Mucosa of stomach (tissue), 1 donor: ENCODE data around the gene NOS1.

ENCODE experiments used
- H3K27me3 ChIP-seq: one replicate; pipeline ENCODE4 v1.7.0; 2013; ENCODE audit warnings: mild to moderate bottlenecking, low read length; ENCODE audit not compliant: control insufficient read depth, insufficient read depth
- H3K36me3 ChIP-seq: one replicate; pipeline ENCODE4 v1.7.0; 2013; ENCODE audit warnings: low read length; ENCODE audit not compliant: control insufficient read depth, insufficient read depth
- H3K4me1 ChIP-seq: one replicate; pipeline ENCODE4 v1.7.0; 2013; ENCODE audit warnings: mild to moderate bottlenecking, low read length; ENCODE audit not compliant: control insufficient read depth, insufficient read depth
- H3K4me3 ChIP-seq: one replicate; pipeline ENCODE4 v1.7.0; 2013; ENCODE audit warnings: low read length
- H3K9ac ChIP-seq: one replicate; pipeline ENCODE4 v1.7.0; 2013; ENCODE audit warnings: mild to moderate bottlenecking, low read length, moderate library complexity
- H3K9me3 ChIP-seq: one replicate; pipeline ENCODE4 v1.7.0; 2013; ENCODE audit warnings: mild to moderate bottlenecking, low read length, moderate library complexity; ENCODE audit not compliant: control insufficient read depth
- donor health status: Pancreatic carcinoma.

NOS1 gene

GRCh38 chr12:117282490-117282889, 78.9 kb downstream of the NOS1 start:
- Histone ChIP-seq H3K4me3 (no peak overlapping the region), H3K9ac (no peak overlapping the region), H3K9me3 (no peaks in the 10 kb centered on the region), H3K27me3 (no peaks in the 10 kb centered on the region), H3K4me1 (no peaks in the 10 kb centered on the region), H3K36me3 (no peaks in the 10 kb centered on the region)

- Histone ChIP-seq H3K4me1 (no peaks in the 10 kb centered on the region), H3K9ac (no peak overlapping the region), H3K36me3 (no peaks in the 10 kb centered on the region), H3K4me3 (no peak overlapping the region), H3K27me3 (no peaks in the 10 kb centered on the region), H3K9me3 (no peaks in the 10 kb centered on the region)
Observed at GRCh38 chr12:117280019-117280680, 81.3 kb downstream of the NOS1 start.

GRCh38 chr12:117279606-117280005, 81.8 kb downstream of the NOS1 start:
- no peaks in the 10 kb centered on the region for H3K4me1 ChIP-seq
- no peak overlapping the region for H3K9ac ChIP-seq
- no peaks in the 10 kb centered on the region for H3K9me3 ChIP-seq

GRCh38 chr12:117277875-117278274, 83.6 kb downstream of the NOS1 start:
- Histone ChIP-seq H3K36me3 (no peaks in the 10 kb centered on the region), H3K9me3 (no peaks in the 10 kb centered on the region), H3K4me3 (no peak overlapping the region), H3K9ac (no peak overlapping the region), H3K27me3 (no peaks in the 10 kb centered on the region), H3K4me1 (no peaks in the 10 kb centered on the region)

More at GRCh38 chr12:117279606-117280005, 81.8 kb downstream of the NOS1 start:
- no peaks in the 10 kb centered on the region for H3K27me3 ChIP-seq
- no peaks in the 10 kb centered on the region for H3K36me3 ChIP-seq
- no peak overlapping the region for H3K4me3 ChIP-seq

GRCh38 chr12:117273091-117273490, 88.3 kb downstream of the NOS1 start:
- Histone ChIP-seq H3K9ac (no peak overlapping the region), H3K27me3 (no peaks in the 10 kb centered on the region), H3K4me1 (no peaks in the 10 kb centered on the region), H3K9me3 (no peaks in the 10 kb centered on the region), H3K36me3 (no peaks in the 10 kb centered on the region), H3K4me3 (no peak overlapping the region)

GRCh38 chr12:117272690-117273089, 88.7 kb downstream of the NOS1 start:
- no peaks in the 10 kb centered on the region for H3K27me3 ChIP-seq
- H3K4me1 ChIP-seq: no peaks in the 10 kb centered on the region

GRCh38 chr12:117262749-117263148, 98.7 kb downstream of the NOS1 start:
- H3K27me3 ChIP-seq: no peaks in the 10 kb centered on the region
- no peak overlapping the region for H3K9ac ChIP-seq
- no peaks in the 10 kb centered on the region for H3K9me3 ChIP-seq
- no peaks in the 10 kb centered on the region for H3K4me1 ChIP-seq
- no peaks in the 10 kb centered on the region for H3K36me3 ChIP-seq
- no peak overlapping the region for H3K4me3 ChIP-seq

More at GRCh38 chr12:117272690-117273089, 88.7 kb downstream of the NOS1 start:
- no peak overlapping the region for H3K4me3 ChIP-seq
- H3K9me3 ChIP-seq: no peaks in the 10 kb centered on the region
- H3K9ac ChIP-seq: no peak overlapping the region
- H3K36me3 ChIP-seq: no peaks in the 10 kb centered on the region

- H3K27me3 ChIP-seq: no peaks in the 10 kb centered on the region
- no peaks in the 10 kb centered on the region for H3K36me3 ChIP-seq
- H3K4me3 ChIP-seq: no peak overlapping the region
- no peaks in the 10 kb centered on the region for H3K4me1 ChIP-seq
- H3K9ac ChIP-seq: no peak overlapping the region
- no peaks in the 10 kb centered on the region for H3K9me3 ChIP-seq
Observed at GRCh38 chr12:117261247-117261646, 100.2 kb downstream of the NOS1 start.

- no peaks in the 10 kb centered on the region for H3K36me3 ChIP-seq
- H3K9me3 ChIP-seq: no peaks in the 10 kb centered on the region
- no peaks in the 10 kb centered on the region for H3K4me1 ChIP-seq
- H3K9ac ChIP-seq: no peak overlapping the region
- H3K4me3 ChIP-seq: no peak overlapping the region
- H3K27me3 ChIP-seq: no peaks in the 10 kb centered on the region
Observed at GRCh38 chr12:117255386-117255785, 106.0 kb downstream of the NOS1 start.

GRCh38 chr12:117243488-117243887, 117.9 kb downstream of the NOS1 start:
- Histone ChIP-seq H3K36me3 (no peaks in the 10 kb centered on the region), H3K27me3 (no peaks in the 10 kb centered on the region), H3K4me3 (no peak overlapping the region), H3K9ac (no peak overlapping the region), H3K4me1 (no peaks in the 10 kb centered on the region), H3K9me3 (no peaks in the 10 kb centered on the region)

- Histone ChIP-seq H3K27me3 (peaks cover 3% of the 10 kb centered on the region), H3K4me3 (no peak overlapping the region), H3K9ac (no peak overlapping the region)
Observed at GRCh38 chr12:117241697-117242096, 119.7 kb downstream of the NOS1 start.

GRCh38 chr12:117240081-117240755, 121.2 kb downstream of the NOS1 start:
- Histone ChIP-seq H3K9me3 (no peaks in the 10 kb centered on the region), H3K27me3 (peaks cover 7% of the 10 kb centered on the region), H3K9ac (no peak overlapping the region), H3K4me1 (peaks cover 7% of the 10 kb centered on the region), H3K4me3 (no peak overlapping the region), H3K36me3 (no peaks in the 10 kb centered on the region)

More at GRCh38 chr12:117241697-117242096, 119.7 kb downstream of the NOS1 start:
- H3K36me3 ChIP-seq: no peaks in the 10 kb centered on the region
- H3K9me3 ChIP-seq: no peaks in the 10 kb centered on the region
- H3K4me1 ChIP-seq: peaks cover 2% of the 10 kb centered on the region
